Endothelial cell of umbilical vein (primary cell): ENCODE measurements around the gene ATAD1. TPM values are rescaled to one million over a fixed set of nuclear protein-coding genes. Genes with fewer than 3 reads are reported as not detected.

Source experiments
- BruUV-seq: library from RNA; stranded (reverse); fragments of 400-500 nt; replicated peaks from 2 replicates; lab custom pipeline; 2021; lab: Mats Ljungman, UMichigan
- CTCF ChIA-PET: fragments of 300-600, 350-600 bp; sonication (Branson Sonifier 250); formaldehyde crosslinking; loops from one replicate; lab custom pipeline; 2021; ENCODE audit warnings: antibody characterized with exemption, inconsistent platforms; lab: Charles Lee
- POLR2A ChIA-PET: fragments of 300-600, 350-600 bp; sonication (Branson Sonifier 250); formaldehyde crosslinking; loops from one replicate; lab custom pipeline; 2021; ENCODE audit warnings: antibody characterized with exemption, inconsistent platforms; lab: Charles Lee
- DNase-seq: peaks from one replicate; pipeline ENCODE4 v3.0.0-alpha.2; 2011; ENCODE audit warnings: low read depth, low spot score
- FAIRE-seq: peaks from 2 replicates; lab custom pipeline; 2011; peaks lifted over from hg19 to GRCh38; lab: Jason Lieb, UNC
- H2AFZ ChIP-seq: 2 replicates; pipeline ENCODE4 v1.6.0; 2012; ENCODE audit warnings: low read depth, low read length, control low read depth, inconsistent platforms
- H3K27ac ChIP-seq: 2 replicates; pipeline ENCODE4 v1.5.1; 2011; ENCODE audit warnings: low read depth, mild to moderate bottlenecking, control low read depth, low read length, moderate library complexity; ENCODE audit not compliant: insufficient read depth
- H3K27me3 ChIP-seq, 2 experiments: 2 replicates each; pipeline versions ENCODE4 v1.6.0 to v1.6.1; 2011; ENCODE audit warnings: low read length in 2 of 2, mixed read lengths in 1 of 2; ENCODE audit not compliant: control insufficient read depth in 2 of 2, insufficient read depth in 2 of 2
- H3K36me3 ChIP-seq, 2 experiments: 2 replicates in 1 of 2; 3 replicates in 1 of 2; pipeline ENCODE4 v1.5.1; 2011; ENCODE audit warnings: low read length in 2 of 2, mild to moderate bottlenecking in 1 of 2, moderate library complexity in 1 of 2; ENCODE audit not compliant: control insufficient read depth in 2 of 2, insufficient read depth in 2 of 2; ENCODE audit errors: extremely low read depth in 1 of 2
- H3K4me1 ChIP-seq: 3 replicates; pipeline ENCODE4 v1.5.1; 2011; ENCODE audit warnings: mild to moderate bottlenecking, low read length; ENCODE audit not compliant: control insufficient read depth, insufficient read depth; ENCODE audit errors: extremely low read depth
- H3K4me2 ChIP-seq: 2 replicates; pipeline ENCODE4 v1.6.1; 2011; ENCODE audit warnings: low read length, control low read depth, mixed read lengths; ENCODE audit not compliant: insufficient read depth
- H3K4me3 ChIP-seq, 3 experiments: fragments of 200-600 bp in 1 of 3; sonication (generic), shearing (Covaris generic) in 1 of 3; replicated peaks in 1 of 3; 2 replicates each; pipeline ENCODE4 v1.5.1; 2011 to 2016; ENCODE audit warnings: control low read depth in 3 of 3, low read length in 3 of 3, mild to moderate bottlenecking in 2 of 3, inconsistent platforms in 1 of 3, low read depth in 1 of 3, moderate library complexity in 1 of 3; ENCODE audit not compliant: insufficient read depth in 1 of 3
- H3K79me2 ChIP-seq: 2 replicates; pipeline ENCODE4 v1.6.0; 2012; ENCODE audit warnings: low read length, inconsistent platforms; ENCODE audit not compliant: control insufficient read depth, insufficient read depth
- H3K9ac ChIP-seq: replicated peaks from 2 replicates; pipeline ENCODE3; 2011; ENCODE audit warnings: low read length, control low read depth; ENCODE audit not compliant: insufficient read depth; ENCODE audit errors: extremely low read depth
- H3K9me1 ChIP-seq: replicated peaks from 3 replicates; pipeline ENCODE4 v1.6.0; 2011; ENCODE audit warnings: mild to moderate bottlenecking, low read length; ENCODE audit not compliant: control insufficient read depth, insufficient read depth; ENCODE audit errors: extremely low read depth
- H3K9me3 ChIP-seq: replicated peaks from 2 replicates; pipeline ENCODE4 v1.5.1; 2012; ENCODE audit warnings: low read length, inconsistent platforms; ENCODE audit not compliant: control insufficient read depth, insufficient read depth
- H4K20me1 ChIP-seq: replicated peaks from 2 replicates; pipeline ENCODE3; 2011; ENCODE audit warnings: mild to moderate bottlenecking, low read length; ENCODE audit not compliant: control insufficient read depth, insufficient read depth; ENCODE audit errors: extremely low read depth
- EZH2 ChIP-seq: IDR thresholded peaks from 2 replicates; pipeline ENCODE4 v1.6.1; 2012; ENCODE audit warnings: borderline replicate concordance, low read depth, mild to moderate bottlenecking, moderate library complexity, low read length, inconsistent platforms; ENCODE audit not compliant: severe bottlenecking
- GATA2 ChIP-seq: IDR thresholded peaks from 2 replicates; pipeline ENCODE4 v1.7.0; 2011; ENCODE audit warnings: low read depth, mild to moderate bottlenecking, moderate library complexity, mixed read lengths, low read length; ENCODE audit not compliant: insufficient read length, insufficient read depth
- MYC ChIP-seq: IDR thresholded peaks from one replicate; pipeline ENCODE4 v1.6.1; 2011; ENCODE audit warnings: mild to moderate bottlenecking, low read depth, low read length
- POLR2A ChIP-seq: IDR thresholded peaks from 2 replicates; pipeline ENCODE4 v1.6.1; 2012; ENCODE audit warnings: low read depth, mild to moderate bottlenecking, control low read depth, low read length
- POLR2AphosphoS5 ChIP-seq: IDR thresholded peaks from 2 replicates; pipeline ENCODE4 v1.6.1; 2012; ENCODE audit warnings: low read depth, mild to moderate bottlenecking, control low read depth, low read length, moderate library complexity; ENCODE audit not compliant: insufficient read depth
- dilution Hi-C: fragments of 300-500 bp; cut with MboI; formaldehyde crosslinking; loops from one replicate; pipeline ENCODE4 v1.15.0; 2019; ENCODE audit warnings: low sequenced_read_pairs; ENCODE audit not compliant: extremely low pct_ligation_motif_present
- intact Hi-C: fragments of 100-400 bp; cut with micrococcal nuclease; formaldehyde crosslinking; loops from one replicate; pipeline ENCODE4 v1.10.0; 2022
- polyA plus RNA-seq, 4 experiments: library from polyadenylated mRNA; depleted of rRNA in 3 of 4; stranded (reverse) in 3 of 4; unstranded in 1 of 4; fragments of >200 nt; gene quantifications; 2 replicates each; pipeline versions ENCODE4 v1.2.1 to v1.2.3, GENCODE V29; 2011 to 2012; ENCODE audit warnings: missing spikeins in 1 of 4
- total RNA-seq: library from RNA; stranded (reverse); gene quantifications from 2 replicates; pipeline ENCODE4 v1.2.3, GENCODE V29; 2021
- TF ChIP-seq, protein P1 (sequence below): IDR thresholded peaks from 2 replicates; pipeline ENCODE4 v1.6.1; 2011; ENCODE audit not compliant: insufficient read depth, insufficient read length
- TF ChIP-seq, protein P2 (sequence below), 2 donors: IDR thresholded peaks; 1 replicate in 1 of 2; 2 replicates in 1 of 2; pipeline ENCODE4 v1.5.1; 2011; ENCODE audit warnings: low read length in 2 of 2, mild to moderate bottlenecking in 2 of 2, moderate library complexity in 2 of 2, control low read depth in 1 of 2, inconsistent platforms in 1 of 2, low read depth in 1 of 2; ENCODE audit not compliant: insufficient read depth in 1 of 2; ENCODE audit errors: extremely low read depth in 1 of 2

Gene ATAD1
- total and polyA plus RNA-seq, 2 donors (not counting 3 experiments of a cell fraction or from before 2014, with no cell fraction given), result 5.2 to 25.8 TPM

DNA sequence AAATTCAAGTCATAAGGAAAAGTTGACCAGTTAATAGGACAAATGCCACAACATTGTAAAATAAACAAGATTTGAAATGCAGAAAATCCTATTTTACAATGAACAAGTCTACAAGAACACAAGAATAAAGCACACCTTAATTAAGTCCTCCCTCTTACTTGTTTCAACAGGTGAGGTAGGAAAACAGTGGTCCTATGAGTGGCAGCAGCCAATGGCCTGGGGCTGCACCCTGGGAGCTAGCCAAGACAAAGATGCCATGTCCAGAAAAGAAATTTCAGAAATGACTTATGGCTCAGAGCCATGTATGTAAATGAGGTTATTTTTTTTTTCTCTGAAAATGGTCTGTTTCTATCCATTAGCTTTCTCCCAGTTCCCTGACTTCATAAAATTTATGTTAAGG, 31.0 kb upstream of the ATAD1 start:
- dilution Hi-C loops (no loop called here), intact Hi-C loops (no loop called here)
- no peak overlapping the region for H3K9ac ChIP-seq
- no peak overlapping the region for H3K27ac ChIP-seq
- BruUV-seq, result no TSS peak
- H3K9me1 ChIP-seq, result no peaks in the 10 kb centered on the region
- no peak overlapping the region for H3K4me2 ChIP-seq
- TF ChIP-seq, protein P1, sequence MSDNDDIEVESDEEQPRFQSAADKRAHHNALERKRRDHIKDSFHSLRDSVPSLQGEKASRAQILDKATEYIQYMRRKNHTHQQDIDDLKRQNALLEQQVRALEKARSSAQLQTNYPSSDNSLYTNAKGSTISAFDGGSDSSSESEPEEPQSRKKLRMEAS, result no peak
- no peak for TF ChIP-seq EZH2
- TF ChIP-seq GATA2, result no peak
- TF ChIP-seq, protein P2, sequence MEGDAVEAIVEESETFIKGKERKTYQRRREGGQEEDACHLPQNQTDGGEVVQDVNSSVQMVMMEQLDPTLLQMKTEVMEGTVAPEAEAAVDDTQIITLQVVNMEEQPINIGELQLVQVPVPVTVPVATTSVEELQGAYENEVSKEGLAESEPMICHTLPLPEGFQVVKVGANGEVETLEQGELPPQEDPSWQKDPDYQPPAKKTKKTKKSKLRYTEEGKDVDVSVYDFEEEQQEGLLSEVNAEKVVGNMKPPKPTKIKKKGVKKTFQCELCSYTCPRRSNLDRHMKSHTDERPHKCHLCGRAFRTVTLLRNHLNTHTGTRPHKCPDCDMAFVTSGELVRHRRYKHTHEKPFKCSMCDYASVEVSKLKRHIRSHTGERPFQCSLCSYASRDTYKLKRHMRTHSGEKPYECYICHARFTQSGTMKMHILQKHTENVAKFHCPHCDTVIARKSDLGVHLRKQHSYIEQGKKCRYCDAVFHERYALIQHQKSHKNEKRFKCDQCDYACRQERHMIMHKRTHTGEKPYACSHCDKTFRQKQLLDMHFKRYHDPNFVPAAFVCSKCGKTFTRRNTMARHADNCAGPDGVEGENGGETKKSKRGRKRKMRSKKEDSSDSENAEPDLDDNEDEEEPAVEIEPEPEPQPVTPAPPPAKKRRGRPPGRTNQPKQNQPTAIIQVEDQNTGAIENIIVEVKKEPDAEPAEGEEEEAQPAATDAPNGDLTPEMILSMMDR (IDR thresholded peaks at IDR 0.05; ENCODE audit: extremely low read depth in 1 of 2, insufficient read depth in 1 of 2, low read depth in 1 of 2, low read length in 2 of 2), result no peak
- no peak for TF ChIP-seq MYC
- TF ChIP-seq POLR2AphosphoS5, result no peak
- no peak for TF ChIP-seq POLR2A
- no peaks in the 10 kb centered on the region for H3K27me3 ChIP-seq
- ChIA-PET CTCF (interaction anchor here (4.8 to 5.9 kb wide), 2 partner anchors 265 to 539 kb away, joined by 27 to 103 read pairs; no protein-coding TSS in a partner anchor), POLR2A (no interaction called here)
- no peak overlapping the region for H2AFZ ChIP-seq
- H4K20me1 ChIP-seq, result no peaks in the 10 kb centered on the region
- FAIRE-seq (no peak), DNase-seq (no peak)
- no peaks in the 10 kb centered on the region for H3K36me3 ChIP-seq
- H3K9me3 ChIP-seq, result no peaks in the 10 kb centered on the region
- no peaks in the 10 kb centered on the region for H3K4me1 ChIP-seq
- no peak overlapping the region for H3K4me3 ChIP-seq
- H3K79me2 ChIP-seq, result no peaks in the 10 kb centered on the region
